Fibroblast of skin of left biceps (primary cell): ENCODE data around the gene ZNF695.

Experiments
- DNase-seq, 2 experiments: peaks; one replicate each; pipeline ENCODE4 v3.0.0-alpha.2; 2013; ENCODE audit warnings: low read depth in 2 of 2

Gene ZNF695

GRCh38 chr1:246959944-246960693 lies 47.7 kb downstream of the ZNF695 start:
- no peak for DNase-seq

GRCh38 chr1:246954126-246954525 lies 53.7 kb downstream of the ZNF695 start:
- DNase-seq: no peak

GRCh38 chr1:246951413-246951812 lies 56.4 kb downstream of the ZNF695 start:
- no peak for DNase-seq

GRCh38 chr1:246949956-246950355 lies 57.9 kb downstream of the ZNF695 start:
- no peak for DNase-seq

- no peak for DNase-seq
Observed at GRCh38 chr1:246947255-246947654, 60.6 kb downstream of the ZNF695 start.

GRCh38 chr1:246946366-246946765 lies 61.5 kb downstream of the ZNF695 start:
- DNase-seq: no peak
